CD4-positive, alpha-beta T cell treated with Interleukin-17A for 4 hours (primary cell): ENCODE results near the gene MANF.
A peak's percentile ranks its signal among the peaks of the same experiment; 100 is the strongest.

Experiments used
- DNase-seq: peaks from one replicate; pipeline ENCODE4 v3.0.0-alpha.2; 2020; ENCODE audit warnings: mixed read lengths

MANF gene

GRCh38 chr3:51390246-51391074 is 5.4 kb downstream of the MANF start:
- no peak for DNase-seq

- DNase-seq: peak; percentile 97
Observed at GRCh38 chr3:51391075-51391565, 6.0 kb downstream of the MANF start, which contains the start of gene RBM15B. RBM15B (plus strand) TSS chr3:51391285; CDS start chr3:51391400, 115 bp downstream.

DNA sequence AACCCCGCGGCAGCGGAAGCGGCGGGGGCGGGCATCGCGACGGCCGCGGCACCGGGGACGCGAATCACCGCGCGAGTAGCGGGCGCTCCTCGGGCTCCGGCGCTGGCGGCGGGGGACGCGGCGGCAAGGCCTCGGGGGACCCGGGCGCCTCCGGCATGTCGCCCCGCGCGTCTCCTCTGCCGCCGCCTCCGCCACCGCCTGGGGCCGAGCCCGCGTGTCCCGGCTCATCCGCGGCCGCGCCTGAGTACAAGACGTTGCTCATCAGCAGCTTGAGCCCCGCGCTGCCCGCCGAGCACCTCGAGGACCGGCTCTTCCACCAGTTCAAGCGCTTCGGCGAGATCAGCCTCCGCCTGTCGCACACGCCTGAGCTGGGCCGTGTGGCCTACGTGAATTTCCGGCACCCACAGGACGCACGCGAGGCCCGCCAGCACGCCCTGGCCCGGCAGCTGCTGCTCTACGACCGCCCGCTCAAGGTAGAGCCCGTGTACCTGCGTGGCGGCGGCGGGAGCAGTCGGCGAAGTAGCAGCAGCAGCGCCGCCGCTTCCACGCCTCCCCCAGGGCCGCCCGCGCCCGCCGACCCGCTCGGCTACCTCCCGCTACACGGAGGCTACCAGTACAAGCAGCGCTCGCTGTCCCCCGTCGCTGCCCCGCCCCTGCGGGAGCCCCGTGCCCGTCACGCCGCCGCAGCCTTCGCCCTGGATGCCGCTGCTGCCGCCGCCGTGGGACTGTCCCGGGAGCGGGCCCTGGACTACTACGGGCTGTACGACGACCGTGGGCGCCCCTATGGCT is 6.7 kb downstream of the MANF start:
- DNase-seq: peak; percentile 60

- DNase-seq: no peak
Observed at GRCh38 chr3:51392355-51393133, 7.5 kb downstream of the MANF start.

DNA sequence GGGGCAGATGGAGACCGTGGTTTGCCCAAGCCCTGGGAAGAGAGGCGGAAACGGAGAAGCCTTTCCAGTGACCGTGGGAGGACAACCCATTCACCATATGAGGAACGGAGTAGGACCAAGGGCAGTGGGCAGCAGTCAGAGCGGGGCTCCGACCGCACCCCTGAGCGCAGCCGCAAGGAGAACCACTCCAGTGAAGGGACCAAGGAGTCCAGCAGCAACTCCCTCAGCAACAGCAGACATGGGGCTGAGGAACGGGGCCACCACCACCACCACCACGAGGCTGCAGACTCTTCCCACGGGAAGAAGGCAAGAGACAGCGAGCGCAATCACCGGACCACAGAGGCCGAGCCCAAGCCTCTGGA is 8.0 kb downstream of the MANF start:
- no peak for DNase-seq

- DNase-seq: no peak
Observed at GRCh38 chr3:51393564-51393963, 8.5 kb downstream of the MANF start.

- no peak for DNase-seq
Observed at GRCh38 chr3:51394541-51394940, 9.4 kb downstream of the MANF start.

DNA sequence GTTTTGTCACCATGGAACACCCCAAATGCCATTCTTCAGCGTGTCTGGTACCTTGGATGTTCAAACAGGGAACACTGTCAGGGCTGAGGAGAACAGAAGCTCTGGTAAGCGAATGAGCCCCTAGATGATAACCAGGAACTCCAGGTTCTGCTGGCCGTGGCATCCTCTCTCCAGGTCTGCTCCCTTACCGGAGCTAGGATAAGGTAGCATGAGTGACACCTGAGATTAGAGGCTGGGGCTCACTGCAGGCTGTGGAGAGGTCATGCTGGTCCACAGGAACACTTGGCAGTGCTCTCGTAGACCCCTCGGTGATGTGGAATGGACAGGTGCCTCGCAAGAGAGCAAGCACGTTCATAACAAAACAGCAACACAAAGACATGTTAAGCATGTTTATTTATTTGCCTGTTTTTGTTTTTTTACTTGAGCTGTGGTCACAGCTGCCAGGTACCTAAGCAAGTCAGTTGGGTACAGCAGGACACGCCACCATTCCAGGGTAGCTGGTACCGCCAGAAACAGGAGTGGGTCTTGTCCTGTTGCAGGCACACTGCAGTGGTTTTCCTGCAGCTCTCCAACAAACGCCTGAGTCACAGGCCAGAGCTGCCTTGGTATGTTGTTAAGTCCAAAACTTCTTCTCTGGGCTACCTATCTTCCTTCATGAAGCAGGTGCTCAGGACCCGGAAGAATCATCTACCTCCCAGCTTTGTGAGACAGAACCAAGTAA is 10.6 kb downstream of the MANF start:
- no peak for DNase-seq

DNA sequence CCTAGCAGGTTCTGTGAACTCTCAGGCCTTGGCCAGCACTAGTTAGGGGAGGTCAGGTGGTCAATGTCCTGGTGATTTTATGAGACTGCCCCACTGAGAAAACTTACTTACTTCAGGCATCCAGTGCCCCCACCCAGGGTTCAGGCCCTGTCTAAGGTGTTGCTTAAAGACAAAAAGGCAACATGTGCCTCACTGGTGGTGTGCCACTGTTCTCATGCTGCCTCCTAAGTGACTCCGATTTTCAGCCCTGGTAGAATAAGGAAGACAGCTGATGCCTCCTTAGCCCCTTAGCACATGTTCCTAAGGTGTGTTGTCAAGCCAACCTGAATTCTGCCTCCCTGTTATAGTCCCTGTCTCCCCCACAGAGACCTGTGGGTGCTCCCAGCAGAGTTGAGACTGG is 11.3 kb downstream of the MANF start:
- DNase-seq: no peak

- DNase-seq: no peak
Observed at GRCh38 chr3:51397392-51397791, 12.3 kb downstream of the MANF start.

GRCh38 chr3:51398595-51399310 is 13.7 kb downstream of the MANF start:
- DNase-seq: no peak

- DNase-seq: no peak
Observed at GRCh38 chr3:51400166-51400565, 15.1 kb downstream of the MANF start.

DNA sequence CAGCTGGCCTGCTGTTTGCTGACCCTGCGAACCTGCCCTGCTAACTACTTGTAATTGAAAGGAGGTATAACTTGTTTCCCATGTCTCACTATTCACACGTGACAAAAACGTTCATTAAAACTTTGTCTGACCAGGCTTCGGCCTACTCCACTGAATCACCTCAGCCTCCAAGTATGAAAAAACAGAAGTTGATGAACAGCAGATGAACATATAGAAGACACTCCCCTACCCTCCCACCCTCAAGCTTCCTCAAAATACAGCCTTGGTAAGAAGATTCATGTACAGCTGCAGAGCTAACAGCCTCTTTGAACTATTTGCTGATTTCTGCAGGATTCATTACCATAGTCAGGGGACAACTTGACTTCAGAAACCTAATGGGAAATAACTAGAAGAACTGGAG is 16.6 kb downstream of the MANF start:
- no peak for DNase-seq

DNA sequence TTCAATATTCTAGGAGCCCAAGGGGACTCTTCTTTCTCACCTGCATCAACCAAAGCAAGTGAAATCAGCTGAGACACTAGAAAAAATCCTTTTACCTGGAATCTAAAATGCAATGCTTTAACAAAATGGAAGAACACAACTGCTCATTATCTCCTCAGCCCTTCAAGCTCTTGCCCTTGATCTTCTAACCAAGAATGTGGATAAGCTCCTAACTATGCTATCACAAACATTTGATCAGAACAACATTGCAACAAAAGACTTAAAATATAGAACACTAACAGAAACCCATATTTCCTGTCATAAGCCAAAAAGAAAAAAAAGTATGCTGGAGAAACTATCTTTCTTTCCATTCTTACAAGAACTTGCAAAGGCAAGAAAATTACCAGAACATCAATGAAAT is 18.6 kb downstream of the MANF start:
- no peak for DNase-seq

DNA sequence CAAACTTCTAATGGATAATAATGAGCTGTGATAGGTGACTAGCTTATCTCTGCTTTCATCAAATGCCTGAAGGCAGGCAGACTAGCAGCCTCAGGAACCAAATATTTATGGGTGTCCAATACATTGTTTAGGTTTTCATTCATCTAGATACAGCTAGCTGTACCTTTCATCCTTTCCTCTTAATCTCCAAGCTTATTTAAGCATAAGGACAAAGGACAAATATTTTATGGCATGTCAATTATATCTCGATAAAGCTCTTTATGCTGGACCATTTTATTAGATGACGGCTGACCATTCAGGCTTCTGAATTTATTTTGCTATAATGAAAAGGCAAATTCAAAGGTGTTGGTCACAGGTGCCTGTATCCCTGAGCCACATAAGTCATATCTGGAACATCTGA is 22.9 kb downstream of the MANF start:
- DNase-seq: no peak

DNA sequence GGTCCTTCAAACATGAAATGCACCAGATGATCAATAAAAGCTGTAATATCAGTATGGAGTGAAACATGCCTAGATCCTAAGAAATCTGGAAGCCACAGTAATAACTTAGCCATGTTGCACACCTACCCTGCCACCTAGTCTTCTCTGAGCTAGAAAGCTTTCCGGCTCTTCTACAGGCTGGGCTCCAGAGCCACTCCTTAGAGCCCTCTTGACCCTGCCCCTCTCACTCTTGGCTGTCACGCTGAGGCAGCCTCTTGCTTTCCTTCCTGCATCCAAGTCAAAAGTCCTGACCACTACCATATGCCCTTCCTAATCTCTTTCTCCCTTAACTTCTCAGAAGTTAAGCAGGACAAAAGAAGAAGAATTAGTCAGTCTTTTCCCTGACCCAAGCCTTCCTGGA is 23.7 kb downstream of the MANF start:
- DNase-seq: no peak

GRCh38 chr3:51422211-51422610 is 37.1 kb downstream of the MANF start:
- no peak for DNase-seq

DNA sequence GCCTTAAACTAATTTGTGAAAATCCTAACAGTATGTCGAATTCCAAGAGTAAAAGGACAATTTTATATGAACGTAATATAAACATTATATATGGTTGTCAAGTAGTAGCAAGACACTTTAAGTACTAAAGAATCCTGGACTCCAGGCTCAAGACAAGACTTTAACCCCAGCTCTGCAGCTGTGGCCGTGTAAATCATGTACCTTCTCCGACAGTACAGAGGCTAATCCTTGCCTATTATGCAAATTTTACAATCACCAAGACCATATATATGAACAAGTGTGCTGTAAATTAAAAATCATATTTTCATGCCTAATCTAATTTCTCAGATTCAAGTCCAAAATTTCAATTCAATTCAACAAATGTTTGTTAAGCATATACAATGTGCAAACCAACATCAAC is 41.8 kb downstream of the MANF start:
- no peak for DNase-seq

- DNase-seq: no peak
Observed at GRCh38 chr3:51429138-51429537, 44.0 kb downstream of the MANF start.

DNA sequence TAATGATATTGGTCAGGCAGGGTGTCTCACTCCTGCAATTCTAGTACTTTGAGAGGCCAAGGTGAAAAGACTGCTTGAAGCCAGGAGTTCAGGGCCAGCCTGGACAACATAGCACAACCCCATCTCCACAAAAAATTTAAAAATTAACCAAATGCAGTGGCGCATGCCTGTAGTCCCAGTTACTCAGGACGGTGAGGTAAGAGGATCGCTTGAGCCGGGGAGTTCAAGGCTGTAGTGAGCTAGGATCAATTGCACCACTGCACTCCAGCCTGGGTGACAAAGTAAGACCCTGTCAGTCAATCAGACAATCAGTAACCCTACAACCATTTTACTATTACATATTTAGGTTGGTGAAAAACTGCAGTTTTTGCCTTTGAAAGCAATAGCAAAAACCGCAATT is 49.0 kb downstream of the MANF start:
- DNase-seq: no peak

DNA sequence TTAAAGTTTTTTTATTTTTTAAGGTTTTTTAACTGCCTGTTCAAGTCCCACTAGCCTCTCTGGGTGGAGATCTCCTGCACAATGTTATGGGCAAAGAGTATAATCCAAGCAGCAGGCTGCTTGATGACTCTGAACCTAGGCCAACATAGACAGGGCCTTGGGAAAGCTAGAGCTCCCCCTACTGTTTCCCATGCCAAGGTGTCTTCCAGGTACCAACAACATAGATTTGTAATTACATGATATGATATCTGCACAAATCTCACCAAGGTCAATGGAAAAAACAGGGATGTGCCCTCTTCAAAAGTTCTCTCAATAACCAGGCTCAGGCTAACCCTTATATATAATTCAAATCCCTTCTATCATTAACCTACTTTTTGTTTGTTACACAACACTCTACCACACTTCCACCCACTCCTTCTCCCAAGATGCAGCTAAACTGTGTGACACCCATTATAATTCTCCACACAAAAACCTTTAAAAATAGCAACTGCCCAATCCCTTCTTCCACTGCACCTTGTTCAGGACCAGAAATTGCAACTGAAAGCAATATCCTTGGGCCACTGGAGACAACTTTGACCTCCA is 49.7 kb downstream of the MANF start:
- peak; percentile 63 for DNase-seq
